ENCODE data around the gene PNLIP. TPM values are rescaled to one million over a fixed set of nuclear protein-coding genes. Genes with fewer than 3 reads are reported as not detected.

PNLIP gene
- total RNA-seq (1 to 10 TPM in 3 of 7 donors, not detected in 4; 3.1 to 7.0 (median 4.4) TPM), polyA plus RNA-seq (1 to 10 TPM in 1 of 2 donors, not detected in 1; 3.2 TPM)
- long read RNA-seq, donor 1 = 0 reads
- long read RNA-seq, donor 2 = 0 reads
- long read RNA-seq, donor 3 = 0 reads

DNA sequence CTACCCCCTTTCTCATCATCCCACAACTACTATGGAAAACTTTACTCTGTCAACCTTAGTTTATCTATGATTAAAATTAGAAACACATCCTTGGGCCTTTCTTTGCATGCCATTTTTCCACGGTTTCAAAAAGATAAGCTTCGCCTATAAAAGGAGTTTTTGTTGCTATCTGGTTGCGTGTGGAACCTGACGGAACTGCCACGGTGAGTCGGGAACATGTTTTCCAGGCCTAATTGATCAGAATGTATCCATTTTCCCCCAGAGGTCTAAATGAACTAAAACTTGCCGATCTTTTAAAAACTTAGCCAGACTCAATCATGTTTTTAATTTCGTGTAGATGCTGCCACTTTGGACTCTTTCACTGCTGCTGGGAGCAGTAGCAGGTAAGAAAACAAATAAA is at the start of gene PNLIP:
Gene PNLIP (plus strand): TSS at position 176 of the 400 bp plus-strand sequence. CDS start 162 bp downstream, at position 338.
- H3K4me3 ChIP-seq = no peak within 1 kb of the TSS
- H3K9me3 ChIP-seq = no peaks in the 10 kb centered on the region
- no peaks in the 10 kb centered on the region for H3K4me1 ChIP-seq (ENCODE audit: insufficient read depth)
- H3K27ac ChIP-seq = no peak within 1 kb of the TSS
- no peak for DNase-seq
- WGBS, 3 donors = 60 to 73% (median 70%) methylated on average over 8 of the region's 8 CpGs
- intact Hi-C loops (cut with DNase I) = no loop called here
- no peak for TF ChIP-seq EP300 (IDR thresholded peaks at IDR 0.05)
- TF ChIP-seq, protein P1, sequence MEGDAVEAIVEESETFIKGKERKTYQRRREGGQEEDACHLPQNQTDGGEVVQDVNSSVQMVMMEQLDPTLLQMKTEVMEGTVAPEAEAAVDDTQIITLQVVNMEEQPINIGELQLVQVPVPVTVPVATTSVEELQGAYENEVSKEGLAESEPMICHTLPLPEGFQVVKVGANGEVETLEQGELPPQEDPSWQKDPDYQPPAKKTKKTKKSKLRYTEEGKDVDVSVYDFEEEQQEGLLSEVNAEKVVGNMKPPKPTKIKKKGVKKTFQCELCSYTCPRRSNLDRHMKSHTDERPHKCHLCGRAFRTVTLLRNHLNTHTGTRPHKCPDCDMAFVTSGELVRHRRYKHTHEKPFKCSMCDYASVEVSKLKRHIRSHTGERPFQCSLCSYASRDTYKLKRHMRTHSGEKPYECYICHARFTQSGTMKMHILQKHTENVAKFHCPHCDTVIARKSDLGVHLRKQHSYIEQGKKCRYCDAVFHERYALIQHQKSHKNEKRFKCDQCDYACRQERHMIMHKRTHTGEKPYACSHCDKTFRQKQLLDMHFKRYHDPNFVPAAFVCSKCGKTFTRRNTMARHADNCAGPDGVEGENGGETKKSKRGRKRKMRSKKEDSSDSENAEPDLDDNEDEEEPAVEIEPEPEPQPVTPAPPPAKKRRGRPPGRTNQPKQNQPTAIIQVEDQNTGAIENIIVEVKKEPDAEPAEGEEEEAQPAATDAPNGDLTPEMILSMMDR (IDR thresholded peaks at IDR 0.05) = no peak
- no peak for TF ChIP-seq POLR2A (IDR thresholded peaks at IDR 0.05)
- H3K27me3 ChIP-seq = no peaks in the 10 kb centered on the region
- H3K36me3 ChIP-seq = no peaks in the 10 kb centered on the region

DNA sequence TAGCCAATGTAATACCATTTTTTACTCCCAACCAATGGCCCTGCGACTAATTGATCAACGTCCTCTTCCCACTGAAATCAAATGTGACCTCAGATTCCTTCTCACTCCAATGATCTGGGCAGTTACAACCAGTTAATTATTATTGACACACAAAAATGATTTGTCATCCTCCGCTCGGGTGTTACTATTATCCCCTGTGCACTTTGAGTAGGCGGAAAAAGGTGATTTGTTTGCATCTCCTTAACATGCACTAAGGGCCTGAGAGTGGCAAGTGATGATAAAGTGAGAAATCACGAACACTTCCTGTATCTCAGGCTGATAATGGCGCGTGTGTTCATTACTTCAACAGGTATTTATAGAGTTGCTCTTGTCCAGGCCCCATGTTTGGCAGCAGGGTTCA is 40.9 kb upstream of the PNLIP start:
- H3K4me1 ChIP-seq (ENCODE audit: insufficient read depth) = no peaks in the 10 kb centered on the region
- no peaks in the 10 kb centered on the region for H3K27me3 ChIP-seq
- no peak overlapping the region for H3K4me3 ChIP-seq
- WGBS, 3 donors = 63 to 71% (median 65%) methylated on average over 8 of the region's 8 CpGs
- H3K9me3 ChIP-seq = no peaks in the 10 kb centered on the region
- no peak for DNase-seq
- no peaks in the 10 kb centered on the region for H3K36me3 ChIP-seq
- TF ChIP-seq POLR2A (IDR thresholded peaks at IDR 0.05) (no peak), EP300 (IDR thresholded peaks at IDR 0.05) (no peak)
- TF ChIP-seq, protein P1 (IDR thresholded peaks at IDR 0.05) = no peak
- no peak overlapping the region for H3K27ac ChIP-seq
- intact Hi-C loops (cut with DNase I) = no loop called here

DNA sequence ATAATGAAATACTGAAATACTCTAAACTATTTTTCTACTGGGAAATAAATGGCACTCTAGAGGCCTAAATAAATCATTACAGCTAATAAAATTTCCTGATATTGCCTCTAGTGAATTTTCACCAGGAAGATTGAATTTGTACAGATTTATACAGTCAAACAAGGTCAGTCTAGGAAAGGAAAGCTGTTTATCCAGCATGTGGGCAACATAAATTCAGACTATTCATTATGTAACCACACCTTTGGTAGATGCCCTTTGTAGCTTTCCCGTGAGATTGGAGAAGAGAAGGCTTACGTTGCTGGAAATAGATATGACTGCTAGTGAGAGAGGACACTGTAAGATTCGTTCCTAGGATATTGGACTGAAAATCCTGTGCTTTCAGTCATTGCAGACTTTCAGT is 35.2 kb upstream of the PNLIP start:
- no peaks in the 10 kb centered on the region for H3K9me3 ChIP-seq
- H3K36me3 ChIP-seq = no peaks in the 10 kb centered on the region
- 72 to 76% (median 72%) methylated on average over 3 of the region's 3 CpGs for WGBS, 3 donors
- H3K27ac ChIP-seq = no peak overlapping the region
- intact Hi-C loops (cut with DNase I) = no loop called here
- no peak for DNase-seq
- no peaks in the 10 kb centered on the region for H3K4me1 ChIP-seq (ENCODE audit: insufficient read depth)
- TF ChIP-seq, protein P1 (IDR thresholded peaks at IDR 0.05) = no peak
- TF ChIP-seq EP300 (IDR thresholded peaks at IDR 0.05) (no peak), POLR2A (IDR thresholded peaks at IDR 0.05) (no peak)
- H3K27me3 ChIP-seq = no peaks in the 10 kb centered on the region
- no peak overlapping the region for H3K4me3 ChIP-seq

DNA sequence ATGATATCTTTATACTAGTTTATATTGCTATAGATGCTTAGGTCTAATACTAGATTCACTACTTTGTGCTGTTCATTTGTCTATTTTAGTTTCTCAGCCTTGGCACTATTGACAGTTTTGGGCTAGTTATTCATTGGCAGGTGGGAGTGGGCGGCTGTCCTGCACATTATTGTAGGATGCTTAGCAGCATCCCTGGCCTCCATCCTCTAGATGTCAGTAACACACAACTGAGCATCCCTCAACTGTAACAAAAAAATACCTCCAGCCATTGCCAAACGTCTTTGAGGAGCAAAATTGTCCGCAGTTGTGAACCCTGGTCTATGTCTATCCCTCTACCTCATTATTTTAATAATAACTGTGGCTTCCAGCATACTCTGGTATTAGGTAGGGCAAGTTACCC is 34.4 kb upstream of the PNLIP start:
- Histone ChIP-seq H3K36me3 (no peaks in the 10 kb centered on the region), H3K27ac (no peak overlapping the region), H3K27me3 (no peaks in the 10 kb centered on the region), H3K4me1 (ENCODE audit: insufficient read depth) (no peaks in the 10 kb centered on the region), H3K4me3 (no peak overlapping the region), H3K9me3 (no peaks in the 10 kb centered on the region)
- TF ChIP-seq POLR2A (IDR thresholded peaks at IDR 0.05) (no peak), EP300 (IDR thresholded peaks at IDR 0.05) (no peak)
- TF ChIP-seq, protein P1 (IDR thresholded peaks at IDR 0.05) = no peak
- 51 to 56% (median 52%) methylated on average over 3 of the region's 3 CpGs for WGBS, 3 donors
- intact Hi-C loops (cut with DNase I) = no loop called here
- DNase-seq = no peak
